Neutrophil (primary cell): ENCODE data around the gene PURB.
A peak's percentile ranks its signal among the peaks of the same experiment; 100 is the strongest.

ENCODE experiments used
- H3K27ac ChIP-seq: fragments of 200-600 bp; sonication (generic); 2 replicates; pipeline ENCODE4 v1.5.1; 2016; ENCODE audit warnings: mild to moderate bottlenecking, moderate library complexity
- H3K27me3 ChIP-seq: fragments of 200-600 bp; sonication (generic); 2 replicates; pipeline ENCODE4 v1.6.0; 2016; ENCODE audit warnings: mild to moderate bottlenecking
- H3K36me3 ChIP-seq: fragments of 200-600 bp; sonication (generic); 2 replicates; pipeline ENCODE4 v1.5.1; 2017
- H3K4me1 ChIP-seq, 2 experiments: fragments of 200-600 bp in 1 of 2; sonication (generic) in 1 of 2; 1 replicate in 1 of 2; 2 replicates in 1 of 2; pipeline versions ENCODE4 v1.5.1 to v1.6.1; 2013 to 2016; ENCODE audit warnings: low read depth in 1 of 2, low read length in 1 of 2, mild to moderate bottlenecking in 1 of 2, moderate library complexity in 1 of 2; ENCODE audit not compliant: control insufficient read depth in 1 of 2, insufficient read depth in 1 of 2
- H3K4me3 ChIP-seq, 2 experiments: fragments of 200-600 bp in 1 of 2; sonication (generic) in 1 of 2; 1 replicate in 1 of 2; 2 replicates in 1 of 2; pipeline ENCODE4 v1.5.1; 2013 to 2016; ENCODE audit warnings: low read depth in 1 of 2, low read length in 1 of 2, mild to moderate bottlenecking in 1 of 2, moderate library complexity in 1 of 2
- H3K9me3 ChIP-seq: fragments of 200-600 bp; sonication (generic); 2 replicates; pipeline ENCODE4 v1.5.1; 2016
- TF ChIP-seq, protein P1 (sequence below): fragments of 200-600 bp; sonication (generic); IDR thresholded peaks from 2 replicates; pipeline ENCODE4 v1.5.1; 2016; ENCODE audit warnings: antibody characterized with exemption

PURB gene

DNA sequence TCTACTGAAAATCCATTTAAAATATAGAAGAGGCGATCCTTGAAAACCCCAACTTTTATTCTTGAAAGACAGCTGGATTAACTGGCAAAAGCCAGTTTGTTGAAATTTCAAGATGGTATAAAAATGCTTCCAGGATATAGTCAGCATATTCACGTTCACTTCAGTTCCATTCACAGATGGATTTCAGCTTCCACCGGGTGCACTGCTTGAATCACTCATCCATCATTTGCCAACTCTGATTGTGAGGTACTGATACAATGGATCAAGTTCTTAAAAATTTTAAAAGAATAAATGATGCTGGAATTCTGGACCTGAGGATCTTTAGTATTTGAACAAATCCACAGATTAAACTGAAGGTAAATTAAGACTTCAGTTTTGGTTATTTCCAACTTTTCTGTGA is 2.4 kb downstream of the PURB start:
- TF ChIP-seq, protein P1, sequence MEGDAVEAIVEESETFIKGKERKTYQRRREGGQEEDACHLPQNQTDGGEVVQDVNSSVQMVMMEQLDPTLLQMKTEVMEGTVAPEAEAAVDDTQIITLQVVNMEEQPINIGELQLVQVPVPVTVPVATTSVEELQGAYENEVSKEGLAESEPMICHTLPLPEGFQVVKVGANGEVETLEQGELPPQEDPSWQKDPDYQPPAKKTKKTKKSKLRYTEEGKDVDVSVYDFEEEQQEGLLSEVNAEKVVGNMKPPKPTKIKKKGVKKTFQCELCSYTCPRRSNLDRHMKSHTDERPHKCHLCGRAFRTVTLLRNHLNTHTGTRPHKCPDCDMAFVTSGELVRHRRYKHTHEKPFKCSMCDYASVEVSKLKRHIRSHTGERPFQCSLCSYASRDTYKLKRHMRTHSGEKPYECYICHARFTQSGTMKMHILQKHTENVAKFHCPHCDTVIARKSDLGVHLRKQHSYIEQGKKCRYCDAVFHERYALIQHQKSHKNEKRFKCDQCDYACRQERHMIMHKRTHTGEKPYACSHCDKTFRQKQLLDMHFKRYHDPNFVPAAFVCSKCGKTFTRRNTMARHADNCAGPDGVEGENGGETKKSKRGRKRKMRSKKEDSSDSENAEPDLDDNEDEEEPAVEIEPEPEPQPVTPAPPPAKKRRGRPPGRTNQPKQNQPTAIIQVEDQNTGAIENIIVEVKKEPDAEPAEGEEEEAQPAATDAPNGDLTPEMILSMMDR = no peak
- H3K36me3 ChIP-seq = no peaks in the 10 kb centered on the region
- H3K27me3 ChIP-seq = no peaks in the 10 kb centered on the region
- H3K27ac ChIP-seq = peak overlapping the region; percentile 98
- H3K9me3 ChIP-seq = no peaks in the 10 kb centered on the region
- H3K4me1 ChIP-seq = peaks cover 57 to 64% of the 10 kb centered on the region in 2 experiments
- no peak overlapping the region for H3K4me3 ChIP-seq

- Histone ChIP-seq H3K4me1 (peaks cover 56 to 63% of the 10 kb centered on the region in 2 experiments), H3K4me3 (no peak overlapping the region), H3K36me3 (no peaks in the 10 kb centered on the region), H3K27ac (peak overlapping the region; percentile 38), H3K27me3 (no peaks in the 10 kb centered on the region), H3K9me3 (no peaks in the 10 kb centered on the region)
- TF ChIP-seq, protein P1 = no peak
Observed at GRCh38 chr7:44881610-44882009, 3.7 kb downstream of the PURB start.

DNA sequence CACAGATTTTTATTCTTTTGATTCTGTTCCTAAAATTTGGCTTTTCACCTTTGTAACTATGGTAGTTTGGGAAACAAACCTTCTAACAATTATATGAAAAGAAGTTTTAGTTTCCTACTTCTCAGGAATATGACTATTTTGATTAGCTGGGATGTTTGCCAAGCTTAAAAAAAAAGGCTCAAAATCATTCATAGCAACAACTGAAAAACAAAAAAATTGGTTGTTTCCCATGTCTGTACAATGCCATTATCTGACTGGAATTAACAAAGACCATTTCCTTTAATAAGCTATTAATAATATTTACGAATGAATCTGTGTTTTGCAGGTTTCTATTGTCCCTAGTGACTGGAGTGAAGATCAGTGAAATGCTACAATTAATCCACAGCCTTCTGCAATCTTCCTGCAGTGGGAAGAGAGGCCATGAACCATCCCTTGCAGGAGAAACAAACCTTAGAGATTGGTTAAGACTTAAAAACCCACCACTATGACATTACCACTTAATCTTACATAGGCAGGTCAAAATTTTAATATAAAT is 4.2 kb downstream of the PURB start:
- Histone ChIP-seq H3K27me3 (no peaks in the 10 kb centered on the region), H3K4me3 (no peak overlapping the region), H3K27ac (peak overlapping the region; percentile 38), H3K4me1 (peaks cover 52 to 58% of the 10 kb centered on the region in 2 experiments), H3K36me3 (no peaks in the 10 kb centered on the region), H3K9me3 (no peaks in the 10 kb centered on the region)
- TF ChIP-seq, protein P1 = no peak

- TF ChIP-seq, protein P1 = no peak
- no peaks in the 10 kb centered on the region for H3K36me3 ChIP-seq
- no peak overlapping the region for H3K4me3 ChIP-seq
- no peaks in the 10 kb centered on the region for H3K27me3 ChIP-seq
- peak overlapping the region; percentile 38 for H3K27ac ChIP-seq
- peaks cover 48 to 52% of the 10 kb centered on the region in 2 experiments for H3K4me1 ChIP-seq
- no peaks in the 10 kb centered on the region for H3K9me3 ChIP-seq
Observed at GRCh38 chr7:44880317-44881018, 4.9 kb downstream of the PURB start.

DNA sequence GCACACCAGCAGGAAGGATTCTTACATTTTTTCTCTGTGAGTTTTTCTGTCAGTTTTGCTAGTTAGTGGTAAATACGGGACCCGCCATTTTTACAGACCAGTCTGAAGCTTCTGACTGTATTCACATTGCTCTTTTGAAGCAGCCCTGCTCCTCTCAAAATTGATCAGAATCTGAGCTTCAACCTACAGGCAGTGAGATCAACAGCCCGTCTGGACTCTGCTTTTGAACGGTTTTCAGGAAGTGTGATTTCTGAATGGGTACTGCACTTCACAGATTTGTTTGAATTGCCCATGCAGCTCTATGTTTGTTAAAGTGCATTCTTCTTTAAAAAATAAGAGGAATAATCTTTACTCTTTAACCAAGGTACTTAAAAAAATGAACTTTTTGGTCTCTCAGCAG is 8.9 kb downstream of the PURB start:
- Histone ChIP-seq H3K9me3 (no peaks in the 10 kb centered on the region), H3K27ac (no peak overlapping the region), H3K4me3 (no peak overlapping the region), H3K27me3 (no peaks in the 10 kb centered on the region), H3K36me3 (no peaks in the 10 kb centered on the region), H3K4me1 (peaks cover 17 to 20% of the 10 kb centered on the region in 2 experiments)
- TF ChIP-seq, protein P1 = no peak
